ENCODE results near the gene LRRC40.

The LRRC40 gene

DNA sequence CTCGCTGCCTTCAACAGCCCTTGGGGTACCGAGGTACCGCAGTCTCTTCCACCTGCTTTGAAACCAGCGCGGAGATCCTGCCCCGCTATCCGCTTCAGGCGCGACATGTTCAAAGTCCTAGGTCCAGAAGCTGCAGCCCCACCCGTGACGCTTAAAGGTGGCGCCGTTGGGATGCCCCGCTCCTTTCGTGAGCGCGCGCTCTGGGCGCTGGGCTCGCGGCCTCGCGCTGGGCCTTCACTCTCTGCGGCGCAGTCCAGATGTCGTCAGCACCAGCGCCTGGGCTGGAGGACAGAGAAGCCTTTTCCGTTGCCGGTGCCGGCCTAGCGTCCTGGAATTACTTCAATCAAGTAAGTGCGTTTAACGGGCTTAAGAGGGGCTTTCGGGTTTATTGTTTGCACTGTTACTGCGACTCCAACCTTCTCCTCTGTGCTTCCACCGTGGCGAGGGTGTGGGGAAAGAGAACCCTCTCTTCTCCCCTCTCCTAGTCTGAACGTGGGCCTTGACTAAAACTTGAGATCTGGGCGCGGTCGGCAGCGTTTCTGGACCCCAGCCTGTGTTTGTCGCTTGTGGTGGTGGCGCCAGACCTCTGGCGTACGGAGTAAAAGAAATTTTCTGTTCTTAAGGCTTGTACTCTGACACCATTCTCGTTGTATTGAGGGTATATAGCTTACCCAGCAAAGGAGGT lies at the start of gene LRRC40:
LRRC40 (minus strand) TSS at position 146 of the 685 bp plus-strand sequence; CDS start at position 107, 39 bp downstream.
- TF ChIP-seq, protein P1, sequence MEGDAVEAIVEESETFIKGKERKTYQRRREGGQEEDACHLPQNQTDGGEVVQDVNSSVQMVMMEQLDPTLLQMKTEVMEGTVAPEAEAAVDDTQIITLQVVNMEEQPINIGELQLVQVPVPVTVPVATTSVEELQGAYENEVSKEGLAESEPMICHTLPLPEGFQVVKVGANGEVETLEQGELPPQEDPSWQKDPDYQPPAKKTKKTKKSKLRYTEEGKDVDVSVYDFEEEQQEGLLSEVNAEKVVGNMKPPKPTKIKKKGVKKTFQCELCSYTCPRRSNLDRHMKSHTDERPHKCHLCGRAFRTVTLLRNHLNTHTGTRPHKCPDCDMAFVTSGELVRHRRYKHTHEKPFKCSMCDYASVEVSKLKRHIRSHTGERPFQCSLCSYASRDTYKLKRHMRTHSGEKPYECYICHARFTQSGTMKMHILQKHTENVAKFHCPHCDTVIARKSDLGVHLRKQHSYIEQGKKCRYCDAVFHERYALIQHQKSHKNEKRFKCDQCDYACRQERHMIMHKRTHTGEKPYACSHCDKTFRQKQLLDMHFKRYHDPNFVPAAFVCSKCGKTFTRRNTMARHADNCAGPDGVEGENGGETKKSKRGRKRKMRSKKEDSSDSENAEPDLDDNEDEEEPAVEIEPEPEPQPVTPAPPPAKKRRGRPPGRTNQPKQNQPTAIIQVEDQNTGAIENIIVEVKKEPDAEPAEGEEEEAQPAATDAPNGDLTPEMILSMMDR (conservative IDR thresholded peaks at IDR 0.05), result no peak
- peak within 1 kb of the TSS; percentile 83 for H3K27ac ChIP-seq

DNA sequence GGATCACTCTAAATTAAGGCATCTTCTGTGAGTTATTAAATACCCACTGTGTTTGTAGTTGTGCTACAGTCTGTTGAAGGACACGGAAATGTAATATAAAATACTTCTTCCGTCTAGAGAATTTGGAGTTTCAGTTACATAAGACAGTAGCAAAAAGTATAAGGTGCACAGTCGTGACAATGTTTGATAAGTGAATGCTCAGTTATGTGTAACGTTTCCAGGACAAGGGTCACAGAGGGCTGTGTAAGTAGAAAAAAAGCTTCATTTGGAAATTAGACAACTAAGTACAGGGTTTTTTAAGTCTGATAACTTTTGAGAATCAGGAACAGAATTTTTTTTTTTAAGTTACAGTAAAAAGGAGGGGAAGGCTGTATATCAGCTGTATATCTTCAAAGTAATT lies 43.4 kb upstream of the LRRC40 start:
- TF ChIP-seq, protein P1 (conservative IDR thresholded peaks at IDR 0.05), result no peak
- H3K27ac ChIP-seq, result no peak overlapping the region

DNA sequence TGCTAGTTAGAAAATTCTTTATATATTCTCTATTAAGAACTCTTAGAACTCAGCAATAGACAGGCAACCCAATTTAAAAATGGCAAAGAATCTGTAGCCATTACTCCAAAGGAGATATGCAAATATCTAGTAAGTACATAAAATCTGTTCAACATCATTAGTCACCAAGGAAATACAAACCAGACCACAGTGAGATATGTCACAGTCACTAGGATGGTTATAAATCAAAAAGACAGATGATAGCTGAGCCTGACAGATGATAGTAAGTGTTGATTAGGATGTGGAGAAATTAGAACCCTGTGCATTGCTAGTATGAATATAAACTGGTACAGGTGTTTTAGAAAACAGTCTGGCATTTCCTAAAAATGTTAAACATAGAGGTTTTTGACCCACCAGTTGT lies 42.4 kb upstream of the LRRC40 start:
- H3K27ac ChIP-seq, result no peak overlapping the region
- TF ChIP-seq, protein P1 (conservative IDR thresholded peaks at IDR 0.05), result no peak

DNA sequence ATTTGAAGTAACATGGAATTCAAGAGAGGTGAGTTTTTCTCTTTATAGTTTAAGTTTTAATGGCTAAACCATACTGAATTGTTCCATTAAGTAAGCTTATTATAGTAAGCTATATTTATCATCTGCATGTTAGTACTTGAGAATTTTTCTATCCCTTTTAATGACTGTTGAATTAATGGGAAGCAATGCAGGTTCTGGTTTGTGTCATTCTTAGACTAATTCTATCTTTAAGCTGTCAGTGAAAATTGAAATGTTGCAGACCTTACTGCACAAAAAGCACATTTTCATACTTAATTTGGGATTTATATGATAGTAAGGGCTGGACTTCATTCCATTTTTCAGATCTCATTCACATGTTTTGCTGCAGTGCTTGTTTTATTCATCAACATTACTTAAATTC lies 41.7 kb upstream of the LRRC40 start:
- H3K27ac ChIP-seq, result no peak overlapping the region

DNA sequence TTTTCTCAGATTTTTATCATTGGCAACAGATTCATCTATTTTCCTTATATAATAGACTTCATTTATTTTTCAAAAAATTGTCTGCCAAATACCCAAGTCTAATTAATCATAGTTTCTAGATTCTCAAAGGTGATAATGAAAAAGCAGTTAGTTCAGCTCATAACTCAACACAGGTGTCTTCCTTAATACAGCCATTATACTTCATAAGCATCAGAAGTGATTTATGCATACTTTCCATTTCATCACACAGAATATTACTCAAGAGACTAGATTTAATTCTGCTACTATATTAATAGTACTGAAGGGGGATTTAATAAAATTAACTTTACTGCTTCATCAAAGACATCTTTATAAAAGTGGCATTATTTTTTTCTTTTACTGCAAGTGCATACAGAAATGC lies 34.6 kb upstream of the LRRC40 start:
- TF ChIP-seq, protein P1 (conservative IDR thresholded peaks at IDR 0.05), result no peak

More for the DNA sequence above, 41.7 kb upstream of the LRRC40 start:
- TF ChIP-seq, protein P1 (conservative IDR thresholded peaks at IDR 0.05), result no peak

DNA sequence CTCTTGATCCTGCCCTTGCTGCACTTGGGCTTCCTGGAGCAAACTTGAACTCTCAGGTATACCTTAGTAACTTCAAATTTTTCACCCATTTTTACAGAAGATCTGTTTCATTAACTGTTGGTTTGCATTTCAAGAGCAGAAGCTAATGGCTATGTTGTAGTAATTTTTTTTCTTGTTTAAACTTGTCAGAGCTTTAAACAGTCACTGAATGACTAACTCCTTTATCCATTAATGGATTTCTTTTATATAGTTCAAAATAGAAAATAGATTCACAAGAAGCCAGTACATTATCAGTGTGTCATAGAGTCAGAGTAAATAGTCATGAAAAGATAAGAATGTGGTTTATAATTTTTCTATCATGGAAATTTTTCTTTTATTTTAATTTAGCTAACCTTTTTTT lies 29.4 kb upstream of the LRRC40 start:
- H3K27ac ChIP-seq, result no peak overlapping the region
- TF ChIP-seq, protein P1 (conservative IDR thresholded peaks at IDR 0.05), result no peak

More for the DNA sequence above, 34.6 kb upstream of the LRRC40 start:
- no peak overlapping the region for H3K27ac ChIP-seq

DNA sequence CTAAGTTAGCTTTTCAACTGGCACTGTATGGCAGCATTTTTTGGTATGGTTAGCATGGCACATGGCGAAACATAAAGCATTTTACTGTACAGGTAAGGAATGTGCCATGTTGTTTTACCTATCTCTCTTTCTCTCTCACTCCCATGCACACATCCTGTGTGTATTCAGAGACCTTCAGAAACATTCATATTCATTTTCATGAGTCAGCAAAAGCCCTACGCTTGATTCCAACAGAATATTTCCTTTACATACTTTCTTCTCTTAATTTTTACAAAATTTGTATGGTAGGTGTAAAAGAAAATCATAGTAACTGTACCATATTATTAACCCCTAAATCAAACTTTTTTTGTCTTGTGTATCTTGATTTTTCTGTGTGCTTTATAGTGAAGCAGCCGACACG lies 26.1 kb upstream of the LRRC40 start:
- H3K27ac ChIP-seq, result no peak overlapping the region
- TF ChIP-seq, protein P1 (conservative IDR thresholded peaks at IDR 0.05), result no peak

All from VCaP (cell line).